RWPE2 (cell line): ENCODE data around the gene IFT43.
A peak's percentile ranks its signal among the peaks of the same experiment; 100 is the strongest.

Experiments used
- ATAC-seq: fragments of 200-7000 bp; cut with Tn5 transposase; 3 replicates; pipeline ENCODE4 v1.9.1; 2021; ENCODE audit warnings: low read depth
- DNase-seq: peaks from one replicate; pipeline ENCODE4 v3.0.0-alpha.2; 2020; ENCODE audit warnings: low spot score
- H3K27ac ChIP-seq: fragments of 450-650 bp; 2 replicates; pipeline ENCODE4 v1.5.1; 2017; ENCODE audit warnings: mild to moderate bottlenecking; ENCODE audit not compliant: poor library complexity, severe bottlenecking
- H3K27me3 ChIP-seq: fragments of 250-450 bp; sonication (Bioruptor Pico); 2 replicates; pipeline ENCODE4 v1.5.1; 2021; ENCODE audit warnings: mild to moderate bottlenecking, moderate library complexity; ENCODE audit not compliant: insufficient read depth, poor library complexity, severe bottlenecking
- H3K36me3 ChIP-seq: fragments of 250-450 bp; sonication (Bioruptor Pico); 2 replicates; pipeline ENCODE4 v1.5.1; 2020; ENCODE audit warnings: low read depth, mild to moderate bottlenecking, moderate library complexity
- H3K4me1 ChIP-seq: fragments of 250-450 bp; sonication (Bioruptor Pico); 2 replicates; pipeline ENCODE4 v1.5.1; 2021; ENCODE audit warnings: mild to moderate bottlenecking, moderate library complexity; ENCODE audit not compliant: insufficient read depth, poor library complexity, severe bottlenecking
- H3K4me3 ChIP-seq: fragments of 250-450 bp; sonication (Bioruptor Pico); 2 replicates; pipeline ENCODE4 v1.5.1; 2021; ENCODE audit warnings: mild to moderate bottlenecking, moderate library complexity; ENCODE audit not compliant: severe bottlenecking
- H3K9me3 ChIP-seq: fragments of 250-450 bp; sonication (Bioruptor Pico); 2 replicates; pipeline ENCODE4 v1.5.1; 2021; ENCODE audit warnings: mild to moderate bottlenecking, moderate library complexity; ENCODE audit not compliant: severe bottlenecking
- TF ChIP-seq, protein P1 (sequence below): fragments of 450-650 bp; IDR thresholded peaks from one replicate; pipeline ENCODE4 v1.5.1; 2017; ENCODE audit warnings: mild to moderate bottlenecking, moderate library complexity; ENCODE audit not compliant: poor library complexity, severe bottlenecking

The IFT43 gene

GRCh38 chr14:76015668-76016067, 30.1 kb downstream of the IFT43 start:
- Histone ChIP-seq H3K4me1 (no peaks in the 10 kb centered on the region), H3K27me3 (no peaks in the 10 kb centered on the region), H3K36me3 (peaks cover 73% of the 10 kb centered on the region), H3K4me3 (no peak overlapping the region), H3K9me3 (peaks cover 7% of the 10 kb centered on the region), H3K27ac (no peak overlapping the region)
- TF ChIP-seq, protein P1, sequence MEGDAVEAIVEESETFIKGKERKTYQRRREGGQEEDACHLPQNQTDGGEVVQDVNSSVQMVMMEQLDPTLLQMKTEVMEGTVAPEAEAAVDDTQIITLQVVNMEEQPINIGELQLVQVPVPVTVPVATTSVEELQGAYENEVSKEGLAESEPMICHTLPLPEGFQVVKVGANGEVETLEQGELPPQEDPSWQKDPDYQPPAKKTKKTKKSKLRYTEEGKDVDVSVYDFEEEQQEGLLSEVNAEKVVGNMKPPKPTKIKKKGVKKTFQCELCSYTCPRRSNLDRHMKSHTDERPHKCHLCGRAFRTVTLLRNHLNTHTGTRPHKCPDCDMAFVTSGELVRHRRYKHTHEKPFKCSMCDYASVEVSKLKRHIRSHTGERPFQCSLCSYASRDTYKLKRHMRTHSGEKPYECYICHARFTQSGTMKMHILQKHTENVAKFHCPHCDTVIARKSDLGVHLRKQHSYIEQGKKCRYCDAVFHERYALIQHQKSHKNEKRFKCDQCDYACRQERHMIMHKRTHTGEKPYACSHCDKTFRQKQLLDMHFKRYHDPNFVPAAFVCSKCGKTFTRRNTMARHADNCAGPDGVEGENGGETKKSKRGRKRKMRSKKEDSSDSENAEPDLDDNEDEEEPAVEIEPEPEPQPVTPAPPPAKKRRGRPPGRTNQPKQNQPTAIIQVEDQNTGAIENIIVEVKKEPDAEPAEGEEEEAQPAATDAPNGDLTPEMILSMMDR = no peak
- DNase-seq (no peak), ATAC-seq (no peak)

- ATAC-seq = no peak
- H3K27me3 ChIP-seq = no peaks in the 10 kb centered on the region
- TF ChIP-seq, protein P1 = no peak
- peaks cover 7% of the 10 kb centered on the region for H3K9me3 ChIP-seq
- H3K4me3 ChIP-seq = no peak overlapping the region
- peaks cover 66% of the 10 kb centered on the region for H3K36me3 ChIP-seq
- peaks cover 7% of the 10 kb centered on the region for H3K4me1 ChIP-seq
- no peak for DNase-seq
- H3K27ac ChIP-seq = no peak overlapping the region
Measured at GRCh38 chr14:76019676-76020075, 34.1 kb downstream of the IFT43 start.

DNA sequence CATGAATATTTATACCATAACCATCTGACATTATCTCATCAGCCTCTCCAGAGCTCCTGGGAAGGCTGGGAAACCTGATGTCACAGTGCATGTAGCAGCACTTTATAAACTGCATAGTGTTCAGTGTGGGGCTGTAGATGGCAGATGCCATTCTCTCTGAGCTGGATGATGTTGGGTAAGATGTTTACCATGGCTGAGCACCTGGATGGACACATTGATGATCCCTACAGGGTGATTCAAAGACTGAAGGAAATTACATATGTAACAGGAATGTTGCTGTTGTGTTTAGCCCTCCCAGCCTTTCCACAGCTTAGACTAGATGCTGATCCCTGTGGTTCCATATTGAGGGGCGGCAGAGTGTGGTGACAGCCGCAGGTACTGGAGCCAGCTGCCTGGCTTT, 37.4 kb downstream of the IFT43 start:
- H3K27ac ChIP-seq = no peak overlapping the region
- H3K36me3 ChIP-seq = peaks cover 59% of the 10 kb centered on the region
- H3K4me3 ChIP-seq = no peak overlapping the region
- H3K27me3 ChIP-seq = no peaks in the 10 kb centered on the region
- H3K4me1 ChIP-seq = peaks cover 7% of the 10 kb centered on the region
- TF ChIP-seq, protein P1 = no peak
- peak; percentile 91 for ATAC-seq
- H3K9me3 ChIP-seq = peaks cover 7% of the 10 kb centered on the region
- no peak for DNase-seq

GRCh38 chr14:76023757-76024156, 38.2 kb downstream of the IFT43 start:
- ATAC-seq (no peak), DNase-seq (no peak)
- no peak overlapping the region for H3K27ac ChIP-seq
- no peak overlapping the region for H3K4me3 ChIP-seq
- H3K9me3 ChIP-seq = peaks cover 7% of the 10 kb centered on the region
- H3K27me3 ChIP-seq = no peaks in the 10 kb centered on the region
- TF ChIP-seq, protein P1 = no peak
- H3K36me3 ChIP-seq = peaks cover 56% of the 10 kb centered on the region
- H3K4me1 ChIP-seq = peaks cover 7% of the 10 kb centered on the region

DNA sequence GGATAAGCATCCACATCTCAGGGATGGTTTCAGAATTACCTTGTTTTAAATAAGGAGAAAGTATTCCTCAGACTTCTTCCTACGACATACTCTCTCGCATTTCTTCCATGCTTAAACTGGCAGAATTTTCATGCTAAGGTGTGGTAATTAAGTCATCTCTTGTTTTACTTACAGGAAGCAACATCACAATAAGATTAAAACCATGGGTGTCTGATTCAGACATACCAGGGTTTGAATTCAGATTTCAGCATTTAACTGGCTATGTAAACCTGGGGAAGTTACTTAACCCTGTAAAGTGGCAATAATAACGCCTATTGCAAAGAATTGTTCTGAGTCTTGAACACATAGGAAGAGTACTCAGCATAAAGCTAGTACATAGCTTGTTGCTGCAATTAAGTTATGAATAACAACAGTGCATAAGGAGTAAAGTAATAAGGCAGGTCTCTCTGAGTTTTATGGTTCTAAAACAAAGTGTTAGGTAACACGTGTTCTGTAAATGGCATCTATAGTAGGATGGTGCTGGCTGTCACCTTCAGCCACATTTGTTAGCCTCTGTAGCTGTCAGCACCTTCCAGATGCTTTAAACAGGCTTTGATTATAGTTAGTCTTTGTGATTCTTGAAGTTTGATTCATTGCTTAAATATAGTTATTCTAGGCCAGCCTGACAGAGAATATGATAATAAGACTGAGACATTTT, 38.8 kb downstream of the IFT43 start:
- Histone ChIP-seq H3K36me3 (peaks cover 50% of the 10 kb centered on the region), H3K4me1 (peaks cover 7% of the 10 kb centered on the region), H3K9me3 (peaks cover 7% of the 10 kb centered on the region), H3K4me3 (no peak overlapping the region), H3K27me3 (no peaks in the 10 kb centered on the region), H3K27ac (no peak overlapping the region)
- ATAC-seq (no peak), DNase-seq (no peak)
- TF ChIP-seq, protein P1 = no peak
